Measurements from ENCODE around the gene MRPL52. TPM values are rescaled to one million over a fixed set of nuclear protein-coding genes. Genes with fewer than 3 reads are reported as not detected.

The MRPL52 gene
- total and polyA plus RNA-seq, 10 of the 15 experiments (the other 5 are each of a cell fraction or from before 2014, with no cell fraction given), result 51.7 to 541 (median 142) TPM

- no peak for TF ChIP-seq ZNF592 (IDR thresholded peaks at IDR 0.05)
- no peak; the same call in 1 of the 2 replicates for TF ChIP-seq PAX8 (IDR thresholded peaks at IDR 0.05)
- TF ChIP-seq BCL11A (IDR thresholded peaks at IDR 0.05; ENCODE audit: low read depth, low read length), result no peak
- no peak for TF ChIP-seq RELA (IDR thresholded peaks at IDR 0.05; ENCODE audit: borderline replicate concordance, partially characterized antibody)
- TF ChIP-seq PRDM15 (CRISPR knock-in tag; IDR thresholded peaks at IDR 0.05), result no peak
Observed at GRCh38 chr14:22829661-22830442, at the start of gene MRPL52 (continued).
